Esophagus (tissue), 2 donors: ENCODE results near the gene PLOD2. TPM values are rescaled to one million over a fixed set of nuclear protein-coding genes. Genes with fewer than 3 reads are reported as not detected.

ENCODE experiments used
- H3K27ac ChIP-seq, 2 donors: one replicate each; pipeline ENCODE4 v1.5.1; 2013; ENCODE audit warnings: low read depth in 2 of 2, mild to moderate bottlenecking in 2 of 2, inconsistent platforms in 1 of 2, low read length in 1 of 2, moderate library complexity in 1 of 2
- H3K27me3 ChIP-seq, 2 donors: one replicate each; pipeline ENCODE4 v1.6.1; 2013; ENCODE audit warnings: low read length in 2 of 2, control low read depth in 1 of 2, mild to moderate bottlenecking in 1 of 2; ENCODE audit not compliant: insufficient read depth in 2 of 2, control insufficient read depth in 1 of 2
- H3K36me3 ChIP-seq, 2 donors: one replicate each; pipeline ENCODE4 v1.6.1; 2013; ENCODE audit warnings: low read length in 1 of 2; ENCODE audit not compliant: control insufficient read depth in 2 of 2, insufficient read depth in 2 of 2
- H3K4me1 ChIP-seq, 2 donors: one replicate each; pipeline ENCODE4 v1.6.1; 2013; ENCODE audit warnings: low read length in 1 of 2; ENCODE audit not compliant: control insufficient read depth in 2 of 2, insufficient read depth in 2 of 2
- H3K4me3 ChIP-seq, 2 donors: one replicate each; pipeline ENCODE4 v1.5.1; 2013; ENCODE audit warnings: low read length in 2 of 2, mild to moderate bottlenecking in 2 of 2, low read depth in 1 of 2, moderate library complexity in 1 of 2
- H3K9me3 ChIP-seq, 2 donors: one replicate each; pipeline ENCODE4 v1.6.1; 2013; ENCODE audit warnings: mild to moderate bottlenecking in 2 of 2, low read depth in 1 of 2, low read length in 1 of 2, moderate library complexity in 1 of 2; ENCODE audit not compliant: control insufficient read depth in 2 of 2, insufficient read depth in 1 of 2
- WGBS, 2 donors: extraction: QIAGEN DNeasy Blood & Tissue Kit; methylation state at CpG; one replicate each; pipeline ENCODE4 v1.1.7; 2013; 5-methylcytosine and 5-hydroxymethylcytosine counted together
- polyA plus RNA-seq, 2 donors: library from polyadenylated mRNA; stranded (reverse); fragments of 200-250 nt; gene quantifications; one replicate each; pipeline ENCODE4 v1.2.3, GENCODE V29; 2013
- donor health status: healthy with polysubstance abuse.
- donor health status: Bipolar disorder and iron deficiency.

The PLOD2 gene
- polyA plus RNA-seq, 2 donors, result 13.8 to 15.5 TPM

- Histone ChIP-seq H3K36me3 (no peaks in the 10 kb centered on the region), H3K4me3 (no peak overlapping the region), H3K27me3 (no peaks in the 10 kb centered on the region), H3K27ac (no peak overlapping the region), H3K9me3 (no peaks in the 10 kb centered on the region), H3K4me1 (no peaks in the 10 kb centered on the region)
- 81 to 83% methylated on average over 1 of the region's 1 CpG for WGBS, 2 donors
Measured at GRCh38 chr3:146077181-146077580, 83.8 kb downstream of the PLOD2 start.

- Histone ChIP-seq H3K4me3 (no peak overlapping the region), H3K27me3 (no peaks in the 10 kb centered on the region), H3K4me1 (no peaks in the 10 kb centered on the region), H3K9me3 (no peaks in the 10 kb centered on the region), H3K36me3 (no peaks in the 10 kb centered on the region), H3K27ac (no peak overlapping the region)
Measured at GRCh38 chr3:146072824-146073223, 88.2 kb downstream of the PLOD2 start.

GRCh38 chr3:146072061-146072460 is 88.9 kb downstream of the PLOD2 start:
- no peak overlapping the region for H3K27ac ChIP-seq
- no peaks in the 10 kb centered on the region for H3K9me3 ChIP-seq
- 68 to 71% methylated on average over 3 of the region's 3 CpGs for WGBS, 2 donors
- no peaks in the 10 kb centered on the region for H3K27me3 ChIP-seq
- no peaks in the 10 kb centered on the region for H3K36me3 ChIP-seq
- H3K4me3 ChIP-seq, result no peak overlapping the region
- H3K4me1 ChIP-seq, result no peaks in the 10 kb centered on the region

- Histone ChIP-seq H3K36me3 (no peaks in the 10 kb centered on the region), H3K9me3 (no peaks in the 10 kb centered on the region), H3K27me3 (no peaks in the 10 kb centered on the region), H3K4me3 (no peak overlapping the region), H3K27ac (no peak overlapping the region), H3K4me1 (no peaks in the 10 kb centered on the region)
- WGBS, 2 donors, result 49 to 63% methylated on average over 2 of the region's 2 CpGs
Measured at GRCh38 chr3:146071632-146072031, 89.4 kb downstream of the PLOD2 start.

- Histone ChIP-seq H3K27me3 (no peaks in the 10 kb centered on the region), H3K4me3 (no peak overlapping the region), H3K27ac (no peak overlapping the region), H3K9me3 (no peaks in the 10 kb centered on the region), H3K4me1 (no peaks in the 10 kb centered on the region), H3K36me3 (no peaks in the 10 kb centered on the region)
- WGBS, 2 donors, result 80 to 85% methylated on average over 3 of the region's 3 CpGs
Measured at GRCh38 chr3:146067048-146067447, 93.9 kb downstream of the PLOD2 start.

- Histone ChIP-seq H3K4me3 (no peak overlapping the region), H3K36me3 (no peaks in the 10 kb centered on the region), H3K27me3 (no peaks in the 10 kb centered on the region), H3K27ac (no peak overlapping the region), H3K4me1 (no peaks in the 10 kb centered on the region), H3K9me3 (no peaks in the 10 kb centered on the region)
- 35 to 36% methylated on average over 2 of the region's 2 CpGs for WGBS, 2 donors
Measured at GRCh38 chr3:146065573-146066006, 95.4 kb downstream of the PLOD2 start.

- H3K4me1 ChIP-seq, result no peaks in the 10 kb centered on the region
- H3K27me3 ChIP-seq, result no peaks in the 10 kb centered on the region
- H3K27ac ChIP-seq, result no peak overlapping the region
- WGBS, 2 donors, result 70 to 78% methylated on average over 2 of the region's 2 CpGs
- no peak overlapping the region for H3K4me3 ChIP-seq
- H3K36me3 ChIP-seq, result no peaks in the 10 kb centered on the region
- H3K9me3 ChIP-seq, result no peaks in the 10 kb centered on the region
Measured at GRCh38 chr3:146058241-146058640, 102.7 kb downstream of the PLOD2 start.

GRCh38 chr3:146052791-146053310 is 108.1 kb downstream of the PLOD2 start:
- WGBS, 2 donors, result 90 to 92% methylated on average over 6 of the region's 6 CpGs
- Histone ChIP-seq H3K4me1 (no peaks in the 10 kb centered on the region), H3K36me3 (no peaks in the 10 kb centered on the region), H3K4me3 (no peak overlapping the region), H3K27me3 (no peaks in the 10 kb centered on the region), H3K27ac (no peak overlapping the region), H3K9me3 (no peaks in the 10 kb centered on the region)

GRCh38 chr3:146052056-146052790 is 108.8 kb downstream of the PLOD2 start:
- Histone ChIP-seq H3K27me3 (no peaks in the 10 kb centered on the region), H3K36me3 (no peaks in the 10 kb centered on the region), H3K4me3 (no peak overlapping the region), H3K9me3 (no peaks in the 10 kb centered on the region), H3K4me1 (no peaks in the 10 kb centered on the region), H3K27ac (no peak overlapping the region)
- WGBS, 2 donors, result 75 to 82% methylated on average over 2 of the region's 2 CpGs

GRCh38 chr3:146050691-146051090 is 110.3 kb downstream of the PLOD2 start:
- no peaks in the 10 kb centered on the region for H3K36me3 ChIP-seq
- H3K27me3 ChIP-seq, result no peaks in the 10 kb centered on the region
- H3K4me3 ChIP-seq, result no peak overlapping the region
- no peaks in the 10 kb centered on the region for H3K9me3 ChIP-seq
- WGBS, 2 donors, result 71 to 73% methylated on average over 5 of the region's 5 CpGs
- H3K27ac ChIP-seq, result no peak overlapping the region
- no peaks in the 10 kb centered on the region for H3K4me1 ChIP-seq
